HG02884 (cell line): ENCODE data around the gene UNC5CL.

Experiments
- ATAC-seq: cut with Tn5 transposase; IDR thresholded peaks from one replicate; pipeline ENCODE4 v1.9.1; 2021; ENCODE audit warnings: mild to moderate bottlenecking, moderate library complexity; ENCODE audit not compliant: unreplicated experiment

The UNC5CL gene

GRCh38 chr6:41039060-41039998, at the start of gene UNC5CL:
TSS of gene UNC5CL (minus strand) at chr6:41039221. CDS start at chr6:41035074, 4,147 bp downstream.
- ATAC-seq: no peak

- ATAC-seq: no peak
Measured at GRCh38 chr6:41088451-41088850, 49.4 kb upstream of the UNC5CL start.

GRCh38 chr6:41085182-41085581, 46.2 kb upstream of the UNC5CL start:
- no peak for ATAC-seq

GRCh38 chr6:41083072-41083471, 44.1 kb upstream of the UNC5CL start:
- no peak for ATAC-seq

- no peak for ATAC-seq
Measured at GRCh38 chr6:41080621-41081020, 41.6 kb upstream of the UNC5CL start.

- ATAC-seq: no peak
Measured at GRCh38 chr6:41079080-41079479, 40.1 kb upstream of the UNC5CL start.

- ATAC-seq: no peak
Measured at GRCh38 chr6:41078101-41078500, 39.1 kb upstream of the UNC5CL start.

GRCh38 chr6:41077536-41077935, 38.5 kb upstream of the UNC5CL start:
- ATAC-seq: no peak

- no peak for ATAC-seq
Measured at GRCh38 chr6:41075651-41076626, 36.9 kb upstream of the UNC5CL start.

GRCh38 chr6:41074692-41075436, 35.8 kb upstream of the UNC5CL start:
- ATAC-seq: no peak

GRCh38 chr6:41073968-41074691, 35.1 kb upstream of the UNC5CL start:
- no peak for ATAC-seq

- ATAC-seq: peak; percentile 24
Measured at GRCh38 chr6:41073203-41073967, 34.4 kb upstream of the UNC5CL start.

GRCh38 chr6:41072836-41073202, 33.8 kb upstream of the UNC5CL start, which contains the start of gene NFYA:
TSS of gene NFYA (plus strand) at chr6:41072974. CDS start at chr6:41079090, 6,116 bp downstream.
- peak; percentile 52 for ATAC-seq

- ATAC-seq: peak; percentile 67
Measured at GRCh38 chr6:41071923-41072835, 33.2 kb upstream of the UNC5CL start, which contains the start of gene OARD1. TSS of gene OARD1 (minus strand) at chr6:41072356. CDS start at chr6:41071634, 722 bp downstream.

GRCh38 chr6:41071501-41071922, 32.5 kb upstream of the UNC5CL start:
- ATAC-seq: peak; percentile 21

GRCh38 chr6:41066867-41067304, 27.9 kb upstream of the UNC5CL start:
- no peak for ATAC-seq

- no peak for ATAC-seq
Measured at GRCh38 chr6:41065550-41066026, 26.6 kb upstream of the UNC5CL start.

GRCh38 chr6:41064841-41065240, 25.8 kb upstream of the UNC5CL start:
- ATAC-seq: no peak
